ENCODE data around the gene ANK3.

ANK3 gene

GRCh38 chr10:60281331-60281730, 108.3 kb downstream of the ANK3 start:
- no peak for DNase-seq (ENCODE audit: low read depth, low spot score)

GRCh38 chr10:60280475-60280874, 109.2 kb downstream of the ANK3 start:
- DNase-seq (ENCODE audit: low read depth, low spot score), result no peak

- DNase-seq (ENCODE audit: low read depth, low spot score), result no peak
These were observed 112.0 kb downstream of the ANK3 start for GRCh38 chr10:60277656-60278055.

- no peak for DNase-seq (ENCODE audit: low read depth, low spot score)
These were observed 113.4 kb downstream of the ANK3 start for GRCh38 chr10:60276232-60276631.

GRCh38 chr10:60271319-60272040, 118.2 kb downstream of the ANK3 start:
- no peak for DNase-seq (ENCODE audit: low read depth, low spot score)

GRCh38 chr10:60270426-60270825, 119.2 kb downstream of the ANK3 start:
- no peak for DNase-seq (ENCODE audit: low read depth, low spot score)

GRCh38 chr10:60267802-60268201, 121.9 kb downstream of the ANK3 start:
- DNase-seq (ENCODE audit: low read depth, low spot score), result no peak

GRCh38 chr10:60266513-60266912, 123.2 kb downstream of the ANK3 start:
- DNase-seq (ENCODE audit: low read depth, low spot score), result no peak

- DNase-seq (ENCODE audit: low read depth, low spot score), result no peak
These were observed 127.0 kb downstream of the ANK3 start for GRCh38 chr10:60262647-60263126.

GRCh38 chr10:60260321-60260720, 129.4 kb downstream of the ANK3 start:
- DNase-seq (ENCODE audit: low read depth, low spot score), result no peak

- no peak for DNase-seq (ENCODE audit: low read depth, low spot score)
These were observed 131.3 kb downstream of the ANK3 start for GRCh38 chr10:60258429-60258797.

GRCh38 chr10:60257767-60258428, 131.8 kb downstream of the ANK3 start:
- DNase-seq (ENCODE audit: low read depth, low spot score), result no peak

- DNase-seq (ENCODE audit: low read depth, low spot score), result no peak
These were observed 134.9 kb downstream of the ANK3 start for GRCh38 chr10:60254776-60255175.

- DNase-seq (ENCODE audit: low read depth, low spot score), result no peak
These were observed 136.2 kb downstream of the ANK3 start for GRCh38 chr10:60253484-60253883.

GRCh38 chr10:60252688-60253087, 137.0 kb downstream of the ANK3 start:
- no peak for DNase-seq (ENCODE audit: low read depth, low spot score)

- DNase-seq (ENCODE audit: low read depth, low spot score), result peak; percentile 6
These were observed 143.3 kb downstream of the ANK3 start for GRCh38 chr10:60246382-60246781.

- no peak for DNase-seq (ENCODE audit: low read depth, low spot score)
These were observed 150.4 kb downstream of the ANK3 start for GRCh38 chr10:60239228-60239627.

GRCh38 chr10:60238759-60239100, 150.9 kb downstream of the ANK3 start:
- no peak for DNase-seq (ENCODE audit: low read depth, low spot score)

- peak; percentile 50 for DNase-seq (ENCODE audit: low read depth, low spot score)
These were observed 151.5 kb downstream of the ANK3 start for GRCh38 chr10:60237977-60238758.

GRCh38 chr10:60236869-60237524, 152.7 kb downstream of the ANK3 start:
- DNase-seq (ENCODE audit: low read depth, low spot score), result no peak

GRCh38 chr10:60235001-60235400, 154.7 kb downstream of the ANK3 start:
- no peak for DNase-seq (ENCODE audit: low read depth, low spot score)

GRCh38 chr10:60234551-60234950, 155.1 kb downstream of the ANK3 start:
- no peak for DNase-seq (ENCODE audit: low read depth, low spot score)

Measured in ELF-1 (cell line).